Cardiac muscle cell (in vitro differentiated cells and primary cell): ENCODE measurements around the gene NOP56. TPM values are rescaled to one million over a fixed set of nuclear protein-coding genes. Genes with fewer than 3 reads are reported as not detected.
"Not testable (repeated sequence)": the region's sequence is repeated elsewhere in the genome, so short reads cannot be mapped to it uniquely, and the experiment has no call there.

Source experiments
- DNase-seq, 2 donors: peaks; one replicate each; pipeline versions ENCODE4 v3.0.0 to v3.0.0-alpha.2; 2010 to 2017; ENCODE audit warnings: low read depth in 1 of 2, low spot score in 1 of 2
- H3K27ac ChIP-seq: fragments of 200-600 bp; sonication (generic); 2 replicates; pipeline ENCODE4 v1.5.1; 2016
- H3K27me3 ChIP-seq: fragments of 200-600 bp; sonication (generic); 2 replicates; pipeline ENCODE4 v1.6.0; 2016; ENCODE audit warnings: control low read depth
- H3K36me3 ChIP-seq: fragments of 200-600 bp; sonication (generic); 2 replicates; pipeline ENCODE4 v1.5.1; 2016; ENCODE audit warnings: control low read depth
- H3K4me1 ChIP-seq: fragments of 200-600 bp; sonication (generic); 2 replicates; pipeline ENCODE4 v1.8.1; 2017; ENCODE audit warnings: low read depth, mild to moderate bottlenecking, mixed run types
- H3K4me3 ChIP-seq: fragments of 200-600 bp; sonication (generic); 2 replicates; pipeline ENCODE4 v1.5.1; 2016; ENCODE audit warnings: mild to moderate bottlenecking
- H3K9me3 ChIP-seq: fragments of 200-600 bp; sonication (generic); 2 replicates; pipeline ENCODE4 v1.5.1; 2017; ENCODE audit warnings: low read depth, mild to moderate bottlenecking, control low read depth
- CTCF ChIP-seq: IDR thresholded peaks from 2 replicates; pipeline ENCODE4 v1.5.1; 2012; ENCODE audit warnings: low read depth, mild to moderate bottlenecking, low read length
- polyA plus RNA-seq: library from polyadenylated mRNA; unstranded; fragments of >200 nt; fragmentation: Nextera tagmentation; extraction: Ambion mirVana; gene quantifications from 2 replicates; pipeline ENCODE4 v1.2.1, GENCODE V29; 2016
- total RNA-seq: library from RNA; depleted of rRNA; stranded (reverse); fragments of >200 nt; gene quantifications from 2 replicates; pipeline ENCODE4 v1.2.3, GENCODE V29; 2016

Gene NOP56
- total and polyA plus RNA-seq, 2 experiments from 2014 or later = 140 to 262 TPM

- Histone ChIP-seq H3K36me3 (no peaks in the 10 kb centered on the region), H3K4me3 (no peak overlapping the region), H3K27me3 (peaks cover 49% of the 10 kb centered on the region), H3K4me1 (no peaks in the 10 kb centered on the region), H3K9me3 (no peaks in the 10 kb centered on the region), H3K27ac (no peak overlapping the region)
- DNase-seq = no peak
- TF ChIP-seq CTCF = no peak
Measured at GRCh38 chr20:2672446-2672845, 20.0 kb downstream of the NOP56 start.

- no peaks in the 10 kb centered on the region for H3K9me3 ChIP-seq
- H3K36me3 ChIP-seq = no peaks in the 10 kb centered on the region
- H3K4me3 ChIP-seq = no peak overlapping the region
- H3K27ac ChIP-seq = no peak overlapping the region
- peaks cover 51% of the 10 kb centered on the region for H3K27me3 ChIP-seq
- no peaks in the 10 kb centered on the region for H3K4me1 ChIP-seq
- TF ChIP-seq CTCF = no peak
- no peak for DNase-seq
Measured at GRCh38 chr20:2673453-2673852, 21.0 kb downstream of the NOP56 start.

GRCh38 chr20:2680046-2680445, 27.6 kb downstream of the NOP56 start:
- no peak for TF ChIP-seq CTCF
- H3K27me3 ChIP-seq = peaks cover 59% of the 10 kb centered on the region
- no peak overlapping the region for H3K4me3 ChIP-seq
- no peak overlapping the region for H3K27ac ChIP-seq
- no peaks in the 10 kb centered on the region for H3K4me1 ChIP-seq
- DNase-seq = no peak
- no peaks in the 10 kb centered on the region for H3K9me3 ChIP-seq
- no peaks in the 10 kb centered on the region for H3K36me3 ChIP-seq

GRCh38 chr20:2682040-2682439, 29.6 kb downstream of the NOP56 start:
- not testable (repeated sequence) for H3K4me3 ChIP-seq, DNase-seq, H3K9me3 ChIP-seq, H3K27ac ChIP-seq, H3K4me1 ChIP-seq, H3K36me3 ChIP-seq
- H3K27me3 ChIP-seq = peaks cover 70% of the 10 kb centered on the region

GRCh38 chr20:2684817-2685216, 32.4 kb downstream of the NOP56 start:
- not testable (repeated sequence) for H3K9me3 ChIP-seq, H3K27ac ChIP-seq, H3K4me1 ChIP-seq, H3K4me3 ChIP-seq, DNase-seq, H3K36me3 ChIP-seq
- H3K27me3 ChIP-seq = peaks cover 73% of the 10 kb centered on the region

- no peak for TF ChIP-seq CTCF
- peaks cover 87% of the 10 kb centered on the region for H3K27me3 ChIP-seq
- no peaks in the 10 kb centered on the region for H3K36me3 ChIP-seq
- no peak overlapping the region for H3K27ac ChIP-seq
- no peak for DNase-seq
- H3K9me3 ChIP-seq = no peaks in the 10 kb centered on the region
- H3K4me3 ChIP-seq = no peak overlapping the region
- no peaks in the 10 kb centered on the region for H3K4me1 ChIP-seq
Measured at GRCh38 chr20:2687514-2687913, 35.1 kb downstream of the NOP56 start.

- peak; percentile 74 to 79 for DNase-seq
- no peaks in the 10 kb centered on the region for H3K4me1 ChIP-seq
- no peak overlapping the region for H3K27ac ChIP-seq
- peak; percentile 94 for TF ChIP-seq CTCF
- no peaks in the 10 kb centered on the region for H3K36me3 ChIP-seq
- no peaks in the 10 kb centered on the region for H3K9me3 ChIP-seq
- H3K4me3 ChIP-seq = no peak overlapping the region
- H3K27me3 ChIP-seq = peaks cover 87% of the 10 kb centered on the region
Measured at GRCh38 chr20:2688041-2688591, 35.7 kb downstream of the NOP56 start.
